GM12873 (cell line): Measurements from ENCODE around the gene CACHD1.

ENCODE experiments used
- CTCF ChIP-seq: IDR thresholded peaks from 2 replicates; pipeline ENCODE4 v1.5.1; 2012; ENCODE audit warnings: low read depth, mild to moderate bottlenecking, moderate library complexity, low read length, control low read depth; ENCODE audit not compliant: insufficient read depth; ENCODE audit errors: missing control alignments

The CACHD1 gene

GRCh38 chr1:64480999-64481772, 11.3 kb downstream of the CACHD1 start:
- TF ChIP-seq CTCF = no peak

- no peak for TF ChIP-seq CTCF
Observed at GRCh38 chr1:64482128-64482527, 12.2 kb downstream of the CACHD1 start.

- TF ChIP-seq CTCF = no peak
Observed at GRCh38 chr1:64482720-64483119, 12.8 kb downstream of the CACHD1 start.

GRCh38 chr1:64483731-64484414, 13.9 kb downstream of the CACHD1 start:
- TF ChIP-seq CTCF = no peak

GRCh38 chr1:64484651-64485050, 14.7 kb downstream of the CACHD1 start:
- TF ChIP-seq CTCF = no peak

- TF ChIP-seq CTCF = no peak
Observed at GRCh38 chr1:64486193-64486592, 16.3 kb downstream of the CACHD1 start.

- no peak for TF ChIP-seq CTCF
Observed at GRCh38 chr1:64487061-64487460, 17.1 kb downstream of the CACHD1 start.
